Activated T-helper 2 cell treated with anti-CD3 and anti-CD28 coated beads, Interferon-gamma antibody, Interleukin-2, Interleukin-4, amounts not matched to agents 10 μg/mL and 5 μg/mL and 100 μg/mL, durations not matched to agents 14 hours and 24 hours and 36 hours (primary cell): ENCODE results near the gene APOOL. TPM values are rescaled to one million over a fixed set of nuclear protein-coding genes. Genes with fewer than 3 reads are reported as not detected.
"Not testable (repeated sequence)": the region's sequence is repeated elsewhere in the genome, so short reads cannot be mapped to it uniquely, and the experiment has no call there.

Experiments
- DNase-seq: peaks from one replicate; pipeline ENCODE4 v3.0.0; 2021; ENCODE audit warnings: low spot score
- H3K27ac Mint-ChIP-seq: one replicate; pipeline ENCODE4 v1.8.0; 2021; ENCODE audit warnings: mixed read lengths
- H3K27me3 Mint-ChIP-seq: one replicate; pipeline ENCODE4 v1.8.0; 2021; ENCODE audit warnings: low read depth, mixed read lengths
- H3K36me3 Mint-ChIP-seq: one replicate; pipeline ENCODE4 v1.8.0; 2021; ENCODE audit warnings: low read depth, mixed read lengths
- H3K4me1 Mint-ChIP-seq: one replicate; pipeline ENCODE4 v1.8.0; 2021; ENCODE audit warnings: low read depth, mixed read lengths
- H3K4me3 Mint-ChIP-seq: one replicate; pipeline ENCODE4 v1.8.0; 2021; ENCODE audit warnings: low read depth, mild to moderate bottlenecking, moderate library complexity, mixed read lengths
- H3K9me3 Mint-ChIP-seq: one replicate; pipeline ENCODE4 v1.8.0; 2021; ENCODE audit warnings: mixed read lengths
- intact Hi-C: fragments of 100-400 bp; cut with micrococcal nuclease; formaldehyde crosslinking; loops from one replicate; pipeline ENCODE4 v1.15.1; 2023
- total RNA-seq: library from RNA; stranded (reverse); gene quantifications from 2 replicates; pipeline ENCODE4 v1.2.3, GENCODE V29; 2022

Gene APOOL
- total RNA-seq, 1 donor from 2014 or later = 20.0 TPM

DNA sequence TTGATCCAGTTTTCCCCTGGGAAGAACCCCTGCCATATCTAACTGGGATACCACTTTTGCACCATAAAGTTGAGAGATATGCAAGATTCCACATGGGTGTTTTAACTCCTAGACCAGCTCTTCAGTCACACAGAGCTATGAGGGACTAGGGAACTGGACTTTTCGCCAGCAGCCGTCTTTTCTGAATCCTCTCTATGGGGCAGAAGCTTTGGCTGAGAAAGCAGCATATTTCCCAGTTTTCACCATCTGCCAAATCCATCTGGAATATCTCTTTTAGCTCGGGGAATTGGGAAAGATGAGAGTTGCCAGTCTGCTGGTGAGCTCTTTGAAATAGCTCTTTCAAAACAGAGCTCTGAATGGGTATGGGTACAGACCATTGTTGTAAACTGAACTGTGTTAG lies 20.9 kb downstream of the APOOL start:
- DNase-seq = no peak
- Mint-ChIP-seq H3K9me3 (no peaks in the 10 kb centered on the region), H3K36me3 (peaks cover 7% of the 10 kb centered on the region), H3K27me3 (no peaks in the 10 kb centered on the region), H3K4me1 (no peaks in the 10 kb centered on the region), H3K4me3 (no peak overlapping the region), H3K27ac (no peak overlapping the region)
- intact Hi-C loops = no loop called here

DNA sequence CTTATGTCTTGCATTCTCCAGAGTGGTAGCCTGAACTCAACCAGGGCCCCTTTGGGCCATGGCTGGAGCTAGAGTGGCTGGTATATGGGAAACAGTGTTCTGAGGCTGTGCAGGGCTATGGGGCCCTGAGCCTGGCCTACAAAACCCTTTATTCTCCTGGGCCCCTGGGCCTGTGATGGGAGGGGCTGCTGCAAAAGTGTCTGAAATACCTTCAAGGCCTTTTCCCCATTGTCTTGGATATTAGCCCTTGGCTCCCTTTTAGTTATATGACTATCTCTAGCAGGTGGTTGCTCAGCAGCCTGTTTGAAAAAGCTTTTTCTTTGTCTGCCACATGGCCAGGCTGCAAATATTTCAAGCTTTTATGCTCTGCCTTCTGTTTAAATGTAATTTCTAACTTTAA lies 22.5 kb downstream of the APOOL start:
- H3K9me3 Mint-ChIP-seq = no peaks in the 10 kb centered on the region
- H3K36me3 Mint-ChIP-seq = peaks cover 5% of the 10 kb centered on the region
- intact Hi-C loops = no loop called here
- no peak for DNase-seq
- H3K4me3 Mint-ChIP-seq = no peak overlapping the region
- no peaks in the 10 kb centered on the region for H3K27me3 Mint-ChIP-seq
- H3K27ac Mint-ChIP-seq = no peak overlapping the region
- no peaks in the 10 kb centered on the region for H3K4me1 Mint-ChIP-seq

GRCh38 chrX:85029043-85029442 lies 25.4 kb downstream of the APOOL start:
- Mint-ChIP-seq H3K4me1 (no peaks in the 10 kb centered on the region), H3K4me3 (no peak overlapping the region), H3K9me3 (no peaks in the 10 kb centered on the region), H3K27ac (no peak overlapping the region), H3K36me3 (peaks cover 5% of the 10 kb centered on the region), H3K27me3 (no peaks in the 10 kb centered on the region)
- DNase-seq = no peak
- intact Hi-C loops = no loop called here

- Mint-ChIP-seq H3K9me3 (no peaks in the 10 kb centered on the region), H3K27me3 (no peaks in the 10 kb centered on the region), H3K4me1 (no peaks in the 10 kb centered on the region), H3K27ac (no peak overlapping the region), H3K4me3 (no peak overlapping the region), H3K36me3 (peaks cover 5% of the 10 kb centered on the region)
- no peak for DNase-seq
- intact Hi-C loops = no loop called here
Observed at GRCh38 chrX:85031505-85031904, 27.8 kb downstream of the APOOL start.

- H3K9me3 Mint-ChIP-seq = peaks cover 27% of the 10 kb centered on the region
- no peak overlapping the region for H3K27ac Mint-ChIP-seq
- no peaks in the 10 kb centered on the region for H3K27me3 Mint-ChIP-seq
- no peaks in the 10 kb centered on the region for H3K36me3 Mint-ChIP-seq
- no peak overlapping the region for H3K4me3 Mint-ChIP-seq
- DNase-seq = no peak
- H3K4me1 Mint-ChIP-seq = no peaks in the 10 kb centered on the region
- intact Hi-C loops = no loop called here
Observed at GRCh38 chrX:85037114-85037513, 33.4 kb downstream of the APOOL start.

DNA sequence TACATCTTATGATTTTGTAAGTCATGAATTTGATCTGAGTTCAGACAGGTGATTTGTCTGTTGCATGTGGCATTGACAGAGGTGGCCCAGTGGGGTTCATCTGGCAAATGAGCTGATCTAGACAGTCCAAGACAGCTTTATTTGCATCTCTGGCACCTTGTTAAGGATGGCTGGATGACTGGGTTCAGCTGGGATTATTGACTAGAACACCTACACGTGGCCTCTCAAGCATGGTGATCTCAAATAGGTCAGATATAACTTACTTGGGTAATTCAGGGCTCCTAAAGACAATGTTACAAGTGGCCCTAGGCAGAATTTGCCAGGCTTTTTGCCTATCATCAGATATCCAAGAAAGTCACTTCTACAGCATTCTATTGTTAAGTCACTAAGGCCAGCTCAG lies 48.0 kb downstream of the APOOL start:
- DNase-seq = no peak
- Mint-ChIP-seq H3K4me1 (no peaks in the 10 kb centered on the region), H3K4me3 (no peak overlapping the region), H3K27ac (no peak overlapping the region), H3K9me3 (no peaks in the 10 kb centered on the region), H3K27me3 (no peaks in the 10 kb centered on the region), H3K36me3 (no peaks in the 10 kb centered on the region)
- intact Hi-C loops = loop anchor here (2.0 kb wide), 1 partner anchor 323 kb away; no protein-coding TSS in a partner anchor

- DNase-seq = no peak
- Mint-ChIP-seq H3K9me3 (no peaks in the 10 kb centered on the region), H3K27me3 (no peaks in the 10 kb centered on the region), H3K4me1 (no peaks in the 10 kb centered on the region), H3K4me3 (no peak overlapping the region), H3K27ac (no peak overlapping the region), H3K36me3 (no peaks in the 10 kb centered on the region)
- intact Hi-C loops = loop anchor here (2.0 kb wide), 1 partner anchor 323 kb away; no protein-coding TSS in a partner anchor
Observed at GRCh38 chrX:85052205-85052604, 48.5 kb downstream of the APOOL start.

DNA sequence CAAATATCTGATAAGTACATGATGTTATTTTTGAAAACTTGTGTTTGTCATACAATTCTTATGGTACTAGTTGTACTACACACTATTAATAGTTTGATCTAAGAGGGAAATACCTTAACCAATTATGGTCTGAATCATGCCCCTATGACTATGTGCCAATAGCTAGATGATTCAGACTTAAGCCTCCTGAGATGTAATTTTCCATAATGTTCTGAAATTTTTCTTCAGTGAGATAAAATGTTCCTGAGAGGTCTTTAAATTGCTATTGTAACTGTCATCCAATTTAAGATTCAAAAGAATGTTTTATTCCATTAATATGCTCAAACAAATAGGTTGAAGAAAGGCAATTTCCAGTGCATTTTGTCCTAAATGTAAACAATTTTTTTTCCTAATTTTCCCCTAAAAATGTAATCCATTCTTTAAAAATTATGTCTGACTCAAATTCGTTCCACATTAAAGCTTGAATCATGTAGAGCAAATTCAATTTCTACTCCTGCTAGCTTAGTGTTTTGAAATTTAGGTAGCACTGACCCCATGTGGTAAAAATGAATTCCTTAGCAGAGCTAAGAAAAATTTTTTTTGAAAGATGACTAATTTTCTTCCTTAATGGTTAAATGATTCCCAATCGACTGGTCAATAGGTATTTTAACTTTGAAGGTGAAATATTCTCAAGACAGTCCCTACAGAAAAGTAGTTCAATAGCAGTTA lies 49.1 kb downstream of the APOOL start:
- DNase-seq = no peak
- no peak overlapping the region for H3K4me3 Mint-ChIP-seq
- H3K4me1 Mint-ChIP-seq = no peaks in the 10 kb centered on the region
- H3K9me3 Mint-ChIP-seq = no peaks in the 10 kb centered on the region
- H3K27me3 Mint-ChIP-seq = no peaks in the 10 kb centered on the region
- H3K27ac Mint-ChIP-seq = no peak overlapping the region
- H3K36me3 Mint-ChIP-seq = no peaks in the 10 kb centered on the region
- intact Hi-C loops = loop anchor here (2.0 kb wide), 1 partner anchor 324 kb away; no protein-coding TSS in a partner anchor

DNA sequence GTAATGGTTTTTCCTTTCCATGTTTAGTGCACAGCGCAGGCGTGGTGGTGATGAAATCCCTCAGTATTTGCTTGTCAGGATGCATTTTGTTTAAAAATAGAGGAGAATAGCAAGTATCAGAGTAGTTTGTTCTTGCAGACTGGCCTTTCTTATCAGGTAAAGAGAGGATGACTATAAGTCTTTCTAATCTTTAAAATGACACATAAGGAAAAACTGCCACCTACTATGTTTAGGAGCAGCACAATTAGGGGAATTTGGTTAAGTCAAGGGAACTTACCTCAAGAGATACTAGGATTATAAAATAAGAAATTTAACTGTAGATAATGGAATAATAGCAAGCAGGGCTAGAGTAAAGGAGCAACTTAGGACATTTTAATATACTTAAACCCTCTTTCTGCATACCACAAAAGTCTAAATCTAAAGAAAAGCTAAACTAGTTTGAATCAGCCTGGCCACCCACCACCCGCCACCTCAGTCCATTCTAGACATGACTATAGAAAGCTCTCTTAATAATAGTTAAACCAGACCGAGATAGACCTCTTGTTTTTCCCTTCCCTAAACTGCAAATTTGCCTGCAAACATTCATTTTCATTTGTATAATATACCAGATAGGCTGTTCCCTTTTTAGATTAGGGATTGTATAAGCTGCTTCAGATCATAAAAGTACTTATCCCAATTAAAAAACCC lies 62.0 kb downstream of the APOOL start:
- H3K9me3 Mint-ChIP-seq = peaks cover 3% of the 10 kb centered on the region
- no peaks in the 10 kb centered on the region for H3K4me1 Mint-ChIP-seq
- intact Hi-C loops = no loop called here
- no peak overlapping the region for H3K4me3 Mint-ChIP-seq
- H3K27me3 Mint-ChIP-seq = no peaks in the 10 kb centered on the region
- no peak overlapping the region for H3K27ac Mint-ChIP-seq
- DNase-seq = no peak
- peaks cover 8% of the 10 kb centered on the region for H3K36me3 Mint-ChIP-seq

DNA sequence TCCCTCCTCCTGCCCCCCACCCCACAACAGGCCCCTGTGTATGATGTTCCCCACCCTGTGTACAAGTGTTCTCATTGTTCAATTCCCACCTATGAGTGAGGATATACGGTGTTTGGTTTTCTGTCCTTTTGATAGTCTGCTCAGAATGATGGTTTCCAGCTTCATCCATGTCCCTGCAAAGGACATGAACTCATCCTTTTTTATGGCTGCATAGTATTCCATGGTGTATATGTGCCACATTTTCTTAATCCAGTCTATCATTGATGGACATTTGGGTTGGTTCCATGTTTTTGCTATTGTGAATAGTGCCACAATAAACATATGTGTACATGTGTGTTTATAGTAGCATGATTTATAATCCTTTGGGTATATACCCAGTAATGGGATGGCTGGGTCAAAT lies 73.6 kb downstream of the APOOL start:
- intact Hi-C loops, H3K4me1 Mint-ChIP-seq, H3K9me3 Mint-ChIP-seq, H3K27ac Mint-ChIP-seq, DNase-seq, H3K4me3 Mint-ChIP-seq, H3K27me3 Mint-ChIP-seq: not testable (repeated sequence)
- peaks cover 10% of the 10 kb centered on the region for H3K36me3 Mint-ChIP-seq

DNA sequence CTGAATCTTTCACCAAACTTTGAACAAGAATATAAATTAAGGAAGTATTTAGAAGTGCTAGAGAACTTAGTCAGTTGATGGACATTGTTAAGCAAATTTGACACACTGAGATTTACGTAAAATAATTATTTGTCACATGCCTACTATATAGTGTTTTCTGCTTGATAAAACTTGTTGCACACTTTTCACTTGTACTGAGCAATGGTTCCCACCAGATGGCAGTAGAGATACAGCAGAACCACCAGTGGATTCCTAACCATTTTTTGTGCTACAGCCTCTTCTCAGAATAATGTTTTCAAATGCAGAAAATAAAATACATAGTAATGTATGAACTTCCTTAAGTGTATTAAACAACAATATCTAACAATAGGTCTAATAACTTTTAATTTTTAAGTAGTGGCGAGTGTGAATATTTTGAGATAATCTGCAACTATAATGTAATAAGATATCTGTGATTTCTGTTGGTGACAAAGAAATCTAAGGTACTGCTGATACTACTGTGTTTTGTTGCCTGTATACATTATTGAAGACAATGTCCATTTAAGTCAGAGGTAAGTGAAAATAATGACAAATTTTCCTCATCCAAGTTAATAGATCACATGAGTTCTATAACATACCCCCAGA lies 81.2 kb downstream of the APOOL start:
- no peak for DNase-seq
- no peaks in the 10 kb centered on the region for H3K27me3 Mint-ChIP-seq
- peaks cover 19% of the 10 kb centered on the region for H3K36me3 Mint-ChIP-seq
- H3K9me3 Mint-ChIP-seq = no peaks in the 10 kb centered on the region
- H3K27ac Mint-ChIP-seq = no peak overlapping the region
- intact Hi-C loops = no loop called here
- peaks cover 5% of the 10 kb centered on the region for H3K4me1 Mint-ChIP-seq
- H3K4me3 Mint-ChIP-seq = no peak overlapping the region

GRCh38 chrX:85089321-85089840 lies 85.7 kb downstream of the APOOL start:
- no peak for DNase-seq
- Mint-ChIP-seq H3K27ac (no peak overlapping the region), H3K4me1 (peaks cover 2% of the 10 kb centered on the region), H3K36me3 (peaks cover 19% of the 10 kb centered on the region), H3K27me3 (no peaks in the 10 kb centered on the region), H3K4me3 (no peak overlapping the region), H3K9me3 (no peaks in the 10 kb centered on the region)
- intact Hi-C loops = no loop called here

DNA sequence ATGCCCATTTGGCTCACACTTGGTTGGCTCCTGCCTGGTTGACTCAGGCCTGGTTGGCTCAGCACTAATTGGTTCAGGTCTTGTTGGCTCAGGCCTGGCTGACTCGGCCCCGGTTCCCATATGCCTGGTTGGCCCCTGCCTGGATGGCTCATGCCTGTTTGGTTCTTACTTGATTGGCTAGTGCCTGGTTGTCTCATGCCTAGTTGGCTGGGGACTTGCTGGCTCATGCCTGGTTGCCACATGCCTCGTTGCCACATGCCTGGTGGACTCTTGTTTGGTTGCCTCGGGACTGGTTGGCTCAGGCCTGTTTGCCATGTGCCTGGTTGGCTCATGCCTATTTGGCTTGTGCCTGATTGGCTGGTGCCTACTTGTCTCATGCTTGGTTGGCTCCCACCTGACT lies 103.7 kb downstream of the APOOL start:
- intact Hi-C loops = no loop called here
- DNase-seq = no peak
- no peaks in the 10 kb centered on the region for H3K4me1 Mint-ChIP-seq
- H3K27me3 Mint-ChIP-seq = no peaks in the 10 kb centered on the region
- no peaks in the 10 kb centered on the region for H3K36me3 Mint-ChIP-seq
- H3K27ac Mint-ChIP-seq = no peak overlapping the region
- no peak overlapping the region for H3K4me3 Mint-ChIP-seq
- no peaks in the 10 kb centered on the region for H3K9me3 Mint-ChIP-seq
